Measurements from ENCODE around the gene TESMIN. TPM values are rescaled to one million over a fixed set of nuclear protein-coding genes. Genes with fewer than 3 reads are reported as not detected.
A peak's percentile ranks its signal among the peaks of the same experiment; 100 is the strongest.

TESMIN gene
- polyA plus RNA-seq, 1 donor = 10.0 TPM

DNA sequence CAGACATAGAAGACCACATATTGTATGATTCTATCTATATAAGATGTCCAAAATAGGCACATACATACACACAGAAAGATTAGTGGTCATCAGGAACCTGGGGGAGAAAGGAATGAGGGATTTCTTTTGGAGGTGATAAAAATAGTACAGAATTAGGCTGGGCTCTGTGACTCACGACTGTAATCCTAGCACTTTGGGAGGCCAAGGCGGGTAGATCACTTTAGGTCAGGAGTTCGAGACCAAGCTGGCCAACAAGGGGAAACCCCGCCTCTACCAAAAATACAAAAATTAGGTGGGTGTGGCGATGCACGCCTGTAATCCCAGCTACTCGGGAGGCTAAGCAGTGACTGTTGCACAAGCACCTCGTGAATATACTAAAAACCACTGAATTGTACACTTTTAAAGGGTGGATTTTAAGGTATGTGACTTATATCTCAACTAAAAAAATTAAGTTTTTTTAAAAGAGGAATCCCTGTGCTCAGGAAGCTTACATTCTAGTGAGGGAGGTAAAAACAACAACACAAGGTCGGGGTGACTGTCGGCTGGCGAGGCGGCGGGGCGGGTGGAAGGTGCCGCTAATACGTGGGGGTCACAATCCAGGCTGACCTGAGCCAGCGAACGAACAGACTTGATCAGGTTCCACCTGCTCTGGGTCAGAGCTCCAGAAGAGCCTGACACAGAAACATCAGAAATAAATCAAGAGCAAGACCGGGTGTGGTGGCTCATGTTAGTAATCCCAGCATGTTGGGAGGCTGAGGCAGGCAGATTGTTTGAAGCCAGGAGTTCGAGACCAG lies 25.3 kb upstream of the TESMIN start:
- no peak for DNase-seq
- Histone ChIP-seq H3K27me3 (ENCODE audit: control insufficient read depth, insufficient read depth, low read length) (no peaks in the 10 kb centered on the region), H3K4me3 (ENCODE audit: low read length) (no peak overlapping the region), H3K9me3 (ENCODE audit: control insufficient read depth, low read depth, low read length) (no peaks in the 10 kb centered on the region), H3K4me1 (ENCODE audit: control insufficient read depth, insufficient read depth, low read length) (peaks cover 2% of the 10 kb centered on the region), H3K36me3 (ENCODE audit: control insufficient read depth, insufficient read depth, low read length) (peaks cover 81% of the 10 kb centered on the region), H3K27ac (ENCODE audit: low read length) (no peak overlapping the region)
- WGBS (ENCODE audit: insufficient coverage, low lambda C conversion rate) = no CpG with 5 or more reads among the region's 20 CpGs

GRCh38 chr11:68775951-68776388 lies 24.6 kb upstream of the TESMIN start:
- H3K36me3 ChIP-seq (ENCODE audit: control insufficient read depth, insufficient read depth, low read length) = peaks cover 84% of the 10 kb centered on the region
- WGBS (ENCODE audit: insufficient coverage, low lambda C conversion rate) = no CpG with 5 or more reads among the region's 4 CpGs
- no peaks in the 10 kb centered on the region for H3K9me3 ChIP-seq (ENCODE audit: control insufficient read depth, low read depth, low read length)
- no peak overlapping the region for H3K27ac ChIP-seq (ENCODE audit: low read length)
- DNase-seq = no peak
- peaks cover 2% of the 10 kb centered on the region for H3K4me1 ChIP-seq (ENCODE audit: control insufficient read depth, insufficient read depth, low read length)
- no peak overlapping the region for H3K4me3 ChIP-seq (ENCODE audit: low read length)
- H3K27me3 ChIP-seq (ENCODE audit: control insufficient read depth, insufficient read depth, low read length) = no peaks in the 10 kb centered on the region

GRCh38 chr11:68774194-68774585 lies 22.9 kb upstream of the TESMIN start:
- DNase-seq = no peak
- Histone ChIP-seq H3K4me1 (ENCODE audit: control insufficient read depth, insufficient read depth, low read length) (no peaks in the 10 kb centered on the region), H3K27me3 (ENCODE audit: control insufficient read depth, insufficient read depth, low read length) (no peaks in the 10 kb centered on the region), H3K36me3 (ENCODE audit: control insufficient read depth, insufficient read depth, low read length) (peaks cover 84% of the 10 kb centered on the region), H3K27ac (ENCODE audit: low read length) (no peak overlapping the region), H3K4me3 (ENCODE audit: low read length) (no peak overlapping the region), H3K9me3 (ENCODE audit: control insufficient read depth, low read depth, low read length) (no peaks in the 10 kb centered on the region)
- 94% methylated on average over 6 of the region's 9 CpGs for WGBS (ENCODE audit: insufficient coverage, low lambda C conversion rate)

DNA sequence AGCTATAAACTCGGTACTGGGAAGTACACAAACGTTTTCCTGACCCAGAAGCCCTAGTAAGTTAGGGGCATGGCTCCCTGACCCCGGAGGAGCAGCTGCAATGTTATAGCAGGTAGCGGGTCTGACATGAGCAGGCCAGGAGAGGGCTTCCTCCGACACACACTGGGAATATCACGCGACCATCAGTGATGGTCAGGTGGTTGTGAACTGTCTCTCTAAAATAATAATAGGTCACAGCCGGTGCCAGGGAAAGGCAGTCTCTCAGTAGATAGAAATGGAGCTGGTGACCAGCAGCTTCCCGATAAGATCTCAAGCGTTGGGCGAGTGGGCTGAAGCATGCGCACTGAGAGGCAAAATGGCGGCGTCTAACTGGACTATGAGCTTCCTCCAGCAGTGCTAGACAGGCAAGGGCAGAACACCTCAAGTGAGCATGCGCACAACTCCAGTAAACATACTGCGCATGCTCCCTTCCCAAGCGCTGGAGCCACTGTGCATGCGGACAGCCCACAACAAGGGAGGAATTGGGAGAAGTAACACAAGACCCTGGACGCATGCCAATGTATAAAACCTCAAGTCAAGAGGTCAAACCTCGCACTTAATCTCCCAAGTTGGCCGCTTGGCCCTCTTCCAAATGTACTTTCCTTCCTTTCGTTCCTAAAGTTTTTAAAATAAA lies 22.3 kb upstream of the TESMIN start:
- H3K4me1 ChIP-seq (ENCODE audit: control insufficient read depth, insufficient read depth, low read length) = no peaks in the 10 kb centered on the region
- DNase-seq = peak; percentile 22 to 35
- H3K9me3 ChIP-seq (ENCODE audit: control insufficient read depth, low read depth, low read length) = no peaks in the 10 kb centered on the region
- H3K36me3 ChIP-seq (ENCODE audit: control insufficient read depth, insufficient read depth, low read length) = peaks cover 83% of the 10 kb centered on the region
- WGBS (ENCODE audit: insufficient coverage, low lambda C conversion rate) = 94% methylated on average over 2 of the region's 22 CpGs
- H3K27ac ChIP-seq (ENCODE audit: low read length) = no peak overlapping the region
- H3K27me3 ChIP-seq (ENCODE audit: control insufficient read depth, insufficient read depth, low read length) = no peaks in the 10 kb centered on the region
- no peak overlapping the region for H3K4me3 ChIP-seq (ENCODE audit: low read length)

- Histone ChIP-seq H3K4me1 (ENCODE audit: control insufficient read depth, insufficient read depth, low read length) (no peaks in the 10 kb centered on the region), H3K27me3 (ENCODE audit: control insufficient read depth, insufficient read depth, low read length) (no peaks in the 10 kb centered on the region), H3K9me3 (ENCODE audit: control insufficient read depth, low read depth, low read length) (no peaks in the 10 kb centered on the region), H3K27ac (ENCODE audit: low read length) (no peak overlapping the region), H3K36me3 (ENCODE audit: control insufficient read depth, insufficient read depth, low read length) (peaks cover 84% of the 10 kb centered on the region), H3K4me3 (ENCODE audit: low read length) (no peak overlapping the region)
- WGBS (ENCODE audit: insufficient coverage, low lambda C conversion rate) = no CpG with 5 or more reads among the region's 20 CpGs
- no peak for DNase-seq
Measured at GRCh38 chr11:68772936-68773335, 21.6 kb upstream of the TESMIN start.

DNA sequence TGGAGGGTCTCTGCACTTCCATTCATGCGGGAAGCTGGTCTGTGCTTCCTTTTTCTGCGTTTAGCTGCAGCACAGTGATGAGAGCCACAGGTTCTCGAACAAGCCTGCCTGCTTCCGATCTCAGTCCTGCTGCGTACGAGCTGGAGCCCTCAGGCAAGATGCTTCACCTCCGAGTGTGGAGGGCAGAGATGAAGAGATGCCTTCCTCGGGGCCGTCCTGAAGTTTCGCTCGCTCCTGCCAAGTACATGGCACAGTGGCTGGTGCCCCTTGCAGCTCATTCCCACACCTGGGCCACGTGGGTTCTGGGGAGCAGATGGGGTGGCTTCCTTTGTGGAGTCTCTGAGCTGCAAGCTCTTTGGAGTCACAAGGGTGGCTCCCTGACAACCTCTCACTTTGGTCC lies 19.5 kb upstream of the TESMIN start:
- no peak for DNase-seq
- no peak overlapping the region for H3K4me3 ChIP-seq (ENCODE audit: low read length)
- no peaks in the 10 kb centered on the region for H3K27me3 ChIP-seq (ENCODE audit: control insufficient read depth, insufficient read depth, low read length)
- no CpG with 5 or more reads among the region's 12 CpGs for WGBS (ENCODE audit: insufficient coverage, low lambda C conversion rate)
- no peaks in the 10 kb centered on the region for H3K4me1 ChIP-seq (ENCODE audit: control insufficient read depth, insufficient read depth, low read length)
- H3K27ac ChIP-seq (ENCODE audit: low read length) = no peak overlapping the region
- H3K9me3 ChIP-seq (ENCODE audit: control insufficient read depth, low read depth, low read length) = no peaks in the 10 kb centered on the region
- peaks cover 66% of the 10 kb centered on the region for H3K36me3 ChIP-seq (ENCODE audit: control insufficient read depth, insufficient read depth, low read length)

DNA sequence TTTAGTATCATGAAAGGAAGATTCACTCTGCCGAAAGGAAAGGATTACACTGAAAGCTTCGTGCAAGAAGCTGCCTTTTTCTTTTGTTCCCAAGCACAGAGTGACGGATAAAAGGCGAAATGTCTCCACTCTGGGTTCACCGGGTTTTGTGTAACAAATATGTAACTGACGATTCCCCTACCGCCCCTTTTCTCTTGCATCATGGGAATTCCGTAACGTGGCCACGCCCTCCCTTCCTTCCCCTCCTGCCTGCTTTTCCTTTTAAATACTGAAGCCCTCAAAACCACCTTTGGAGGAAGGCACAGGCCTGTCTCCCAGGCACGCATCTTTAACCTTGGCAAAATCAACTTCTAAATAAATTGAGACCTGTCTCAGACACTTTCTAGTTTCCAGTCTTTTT lies 16.4 kb upstream of the TESMIN start:
- no peak for DNase-seq
- no peak overlapping the region for H3K4me3 ChIP-seq (ENCODE audit: low read length)
- no peaks in the 10 kb centered on the region for H3K9me3 ChIP-seq (ENCODE audit: control insufficient read depth, low read depth, low read length)
- no peaks in the 10 kb centered on the region for H3K27me3 ChIP-seq (ENCODE audit: control insufficient read depth, insufficient read depth, low read length)
- no peak overlapping the region for H3K27ac ChIP-seq (ENCODE audit: low read length)
- H3K36me3 ChIP-seq (ENCODE audit: control insufficient read depth, insufficient read depth, low read length) = peaks cover 46% of the 10 kb centered on the region
- 83% methylated on average over 2 of the region's 11 CpGs for WGBS (ENCODE audit: insufficient coverage, low lambda C conversion rate)
- H3K4me1 ChIP-seq (ENCODE audit: control insufficient read depth, insufficient read depth, low read length) = no peaks in the 10 kb centered on the region

DNA sequence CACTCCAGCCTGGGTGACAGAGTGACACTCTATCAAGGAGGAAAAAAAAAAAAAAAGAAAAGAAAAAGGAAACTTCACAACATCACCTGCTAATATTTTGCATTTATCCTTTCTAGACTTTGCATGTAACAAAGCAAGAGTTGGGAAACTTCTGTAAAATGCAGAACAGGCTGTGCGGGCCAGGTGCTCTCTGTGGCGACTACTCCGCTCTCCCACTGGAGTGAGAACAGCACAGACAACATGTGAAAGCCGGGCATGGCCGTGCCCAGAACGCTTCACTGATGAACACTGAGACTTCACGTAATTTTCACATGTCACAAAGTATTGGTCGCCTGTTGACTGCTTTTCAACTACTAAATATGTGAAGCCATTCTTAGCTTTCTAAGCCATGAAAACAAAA lies 15.5 kb upstream of the TESMIN start:
- Histone ChIP-seq H3K4me3 (ENCODE audit: low read length) (no peak overlapping the region), H3K27ac (ENCODE audit: low read length) (no peak overlapping the region), H3K4me1 (ENCODE audit: control insufficient read depth, insufficient read depth, low read length) (no peaks in the 10 kb centered on the region), H3K36me3 (ENCODE audit: control insufficient read depth, insufficient read depth, low read length) (peaks cover 50% of the 10 kb centered on the region), H3K9me3 (ENCODE audit: control insufficient read depth, low read depth, low read length) (no peaks in the 10 kb centered on the region), H3K27me3 (ENCODE audit: control insufficient read depth, insufficient read depth, low read length) (no peaks in the 10 kb centered on the region)
- no CpG with 5 or more reads among the region's 8 CpGs for WGBS (ENCODE audit: insufficient coverage, low lambda C conversion rate)
- DNase-seq = no peak

- H3K4me1 ChIP-seq (ENCODE audit: control insufficient read depth, insufficient read depth, low read length) = no peaks in the 10 kb centered on the region
- DNase-seq = no peak
- no peak overlapping the region for H3K27ac ChIP-seq (ENCODE audit: low read length)
- no peaks in the 10 kb centered on the region for H3K9me3 ChIP-seq (ENCODE audit: control insufficient read depth, low read depth, low read length)
- no peak overlapping the region for H3K4me3 ChIP-seq (ENCODE audit: low read length)
- no CpG with 5 or more reads among the region's 16 CpGs for WGBS (ENCODE audit: insufficient coverage, low lambda C conversion rate)
- no peaks in the 10 kb centered on the region for H3K27me3 ChIP-seq (ENCODE audit: control insufficient read depth, insufficient read depth, low read length)
- H3K36me3 ChIP-seq (ENCODE audit: control insufficient read depth, insufficient read depth, low read length) = peaks cover 42% of the 10 kb centered on the region
Measured at GRCh38 chr11:68764746-68765145, 13.4 kb upstream of the TESMIN start.

DNA sequence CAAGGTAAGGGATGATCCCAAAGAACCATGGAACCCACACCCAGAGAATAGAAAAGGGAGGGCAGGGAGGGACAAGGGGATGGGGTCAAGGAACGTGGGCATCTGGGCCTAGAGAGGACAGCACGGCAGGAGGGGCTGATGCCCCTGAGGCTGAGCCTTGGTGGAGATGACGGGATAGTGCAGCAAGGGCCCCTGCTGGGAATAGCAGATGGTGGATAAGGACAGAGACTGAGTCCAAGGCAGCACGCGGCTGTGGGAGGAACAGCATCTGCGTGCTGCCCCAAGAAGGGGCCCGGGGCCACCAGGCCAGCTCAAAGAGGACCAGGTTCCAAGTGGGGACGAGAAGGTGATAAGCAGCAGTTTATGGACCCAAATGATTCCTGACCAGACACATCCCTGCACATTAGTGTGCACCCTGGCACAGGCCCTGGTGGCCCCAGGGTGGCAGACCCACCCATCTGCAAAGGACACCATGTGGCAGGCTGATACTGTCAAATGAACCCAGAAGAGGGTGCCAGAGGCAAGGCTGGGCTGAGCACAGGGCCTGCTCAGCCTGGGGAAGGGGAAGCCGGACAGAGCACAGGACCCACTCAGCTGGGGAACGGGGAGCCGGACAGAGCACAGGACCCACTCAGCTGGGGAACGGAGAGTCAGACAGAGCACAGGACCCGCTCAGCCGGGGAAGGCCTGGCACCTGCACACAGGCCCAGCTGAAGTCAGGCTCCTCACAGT lies 12.8 kb upstream of the TESMIN start:
- Histone ChIP-seq H3K9me3 (ENCODE audit: control insufficient read depth, low read depth, low read length) (no peaks in the 10 kb centered on the region), H3K27ac (ENCODE audit: low read length) (no peak overlapping the region), H3K4me3 (ENCODE audit: low read length) (no peak overlapping the region), H3K36me3 (ENCODE audit: control insufficient read depth, insufficient read depth, low read length) (peaks cover 41% of the 10 kb centered on the region), H3K27me3 (ENCODE audit: control insufficient read depth, insufficient read depth, low read length) (no peaks in the 10 kb centered on the region), H3K4me1 (ENCODE audit: control insufficient read depth, insufficient read depth, low read length) (no peaks in the 10 kb centered on the region)
- no peak for DNase-seq
- no CpG with 5 or more reads among the region's 14 CpGs for WGBS (ENCODE audit: insufficient coverage, low lambda C conversion rate)
